ENCODE measurements around the gene MARCHF5.

The MARCHF5 gene, protein sequence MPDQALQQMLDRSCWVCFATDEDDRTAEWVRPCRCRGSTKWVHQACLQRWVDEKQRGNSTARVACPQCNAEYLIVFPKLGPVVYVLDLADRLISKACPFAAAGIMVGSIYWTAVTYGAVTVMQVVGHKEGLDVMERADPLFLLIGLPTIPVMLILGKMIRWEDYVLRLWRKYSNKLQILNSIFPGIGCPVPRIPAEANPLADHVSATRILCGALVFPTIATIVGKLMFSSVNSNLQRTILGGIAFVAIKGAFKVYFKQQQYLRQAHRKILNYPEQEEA

GRCh38 chr10:92290837-92291615 is at the start of gene MARCHF5, which contains the start of gene CPEB3:
MARCHF5 (plus strand) TSS chr10:92291167; CDS start chr10:92291495, 328 bp downstream.
CPEB3 (minus strand) TSS chr10:92291078; CDS start chr10:92240350, 50,728 bp downstream.
- DNase-seq (ENCODE audit: low spot score), result peak; percentile 89

DNA sequence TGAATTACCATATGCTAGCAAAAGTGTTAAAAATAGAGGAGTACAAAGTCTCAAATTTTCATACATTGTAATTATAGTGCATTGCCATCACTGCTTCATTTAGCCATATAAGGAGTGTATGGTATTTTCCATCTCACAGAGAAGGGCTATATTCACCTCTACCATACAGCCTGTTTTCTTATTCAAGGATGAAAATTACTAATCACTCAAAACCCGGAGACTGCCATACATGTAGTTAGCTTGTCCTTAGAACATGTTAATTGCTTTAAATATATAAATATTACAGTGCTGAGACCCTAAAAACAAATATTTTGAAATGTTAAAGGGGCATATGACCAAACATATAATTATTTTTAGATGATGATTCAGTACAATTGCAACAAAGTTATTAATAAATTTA is 49.5 kb upstream of the MARCHF5 start:
- DNase-seq (ENCODE audit: low spot score), result no peak

DNA sequence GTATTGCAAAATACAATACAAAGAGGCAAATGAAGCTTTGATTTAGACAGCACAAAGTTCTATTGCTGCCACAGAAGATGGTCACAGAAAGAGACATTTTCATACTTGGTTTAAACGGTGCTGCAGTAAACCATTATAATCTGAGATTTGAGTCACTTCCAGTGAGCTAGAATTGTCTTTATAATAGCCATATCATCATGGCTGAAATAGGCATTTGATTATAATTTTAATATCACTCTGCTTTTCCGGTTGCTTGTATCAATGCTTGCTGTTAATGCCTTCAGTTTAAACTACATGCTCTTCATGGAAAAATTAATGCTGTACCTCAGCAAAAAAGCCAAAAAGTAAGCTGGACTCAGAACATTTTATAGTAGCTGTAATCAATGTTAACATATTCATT is 48.6 kb upstream of the MARCHF5 start:
- no peak for DNase-seq (ENCODE audit: low spot score)

- DNase-seq (ENCODE audit: low spot score), result peak; percentile 65
Observed at GRCh38 chr10:92242910-92243671, 47.9 kb upstream of the MARCHF5 start.

DNA sequence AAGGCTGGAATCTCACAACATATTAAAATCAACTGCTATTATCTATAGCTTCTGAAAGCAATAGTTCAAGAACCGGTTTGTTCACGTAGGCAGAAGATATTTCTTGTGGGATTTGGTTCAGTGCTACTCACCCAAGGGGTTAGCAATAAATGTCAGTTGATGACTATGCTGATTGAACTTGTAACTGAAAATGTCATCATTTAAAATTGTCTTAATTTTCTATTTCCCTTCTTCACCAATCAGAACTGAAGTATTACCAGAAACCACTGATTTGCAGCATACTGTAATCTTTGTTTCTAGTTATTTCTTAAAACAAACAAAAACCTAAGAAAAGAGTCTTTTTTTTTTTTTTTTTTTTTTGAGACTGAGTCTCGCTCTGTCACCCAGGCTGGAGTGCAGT is 46.2 kb upstream of the MARCHF5 start:
- DNase-seq (ENCODE audit: low spot score), result no peak

DNA sequence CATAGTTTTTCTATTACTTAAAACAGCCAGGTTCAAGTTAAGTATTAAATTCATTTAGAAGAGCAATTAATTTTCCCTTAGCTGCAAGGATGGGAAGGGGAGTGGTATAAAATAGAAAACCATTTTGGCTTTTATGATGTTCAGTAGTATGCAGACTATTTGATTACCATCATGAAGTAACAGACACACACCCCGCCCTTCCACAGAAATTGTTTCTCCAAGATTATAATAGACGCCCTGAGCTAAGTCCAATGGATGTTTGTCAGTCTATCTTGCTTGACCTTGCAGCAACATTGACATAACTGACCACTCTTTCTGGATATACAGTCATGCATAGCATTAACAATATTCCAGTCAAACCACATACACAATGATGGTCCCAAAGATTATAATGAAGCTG is 42.4 kb upstream of the MARCHF5 start:
- DNase-seq (ENCODE audit: low spot score), result no peak

DNA sequence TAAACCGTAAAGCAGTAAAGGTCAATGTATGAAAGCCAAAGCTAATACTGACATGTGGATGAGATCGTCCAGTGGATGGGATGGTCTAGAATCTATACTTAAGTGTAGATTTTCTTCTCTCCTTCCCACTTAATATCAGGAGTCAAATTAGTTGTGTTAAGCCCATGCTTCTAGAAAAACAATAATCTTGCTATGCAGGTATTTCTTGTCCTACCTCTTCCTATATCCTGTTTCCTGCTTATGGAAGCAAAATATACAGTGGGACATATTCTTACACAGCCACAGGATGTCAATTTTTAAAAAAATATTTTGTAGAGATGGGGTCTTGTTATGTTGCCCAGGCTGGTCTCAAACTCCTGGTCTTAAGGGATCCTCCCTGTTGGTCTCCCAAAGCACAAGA is 27.6 kb upstream of the MARCHF5 start:
- DNase-seq (ENCODE audit: low spot score), result no peak

DNA sequence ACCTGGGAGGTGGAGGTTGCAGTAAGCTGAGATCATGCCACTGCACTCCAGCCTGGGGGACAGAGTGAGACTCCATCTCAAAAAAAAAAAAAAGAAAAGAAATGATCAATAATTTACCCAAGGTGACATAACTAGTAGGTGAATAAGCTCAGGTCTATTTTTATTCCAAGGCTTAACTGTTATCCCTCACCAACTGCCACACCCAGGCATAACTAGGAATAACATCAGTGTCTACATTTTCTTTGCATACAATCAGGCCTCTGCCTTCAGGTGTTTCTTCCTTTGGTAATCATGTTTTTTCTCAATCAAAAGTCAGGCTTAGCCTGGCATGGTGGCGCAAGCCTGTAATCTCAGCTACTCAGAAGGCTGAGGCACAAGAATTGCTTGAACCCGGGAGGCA is 26.7 kb upstream of the MARCHF5 start:
- DNase-seq (ENCODE audit: low spot score), result no peak

DNA sequence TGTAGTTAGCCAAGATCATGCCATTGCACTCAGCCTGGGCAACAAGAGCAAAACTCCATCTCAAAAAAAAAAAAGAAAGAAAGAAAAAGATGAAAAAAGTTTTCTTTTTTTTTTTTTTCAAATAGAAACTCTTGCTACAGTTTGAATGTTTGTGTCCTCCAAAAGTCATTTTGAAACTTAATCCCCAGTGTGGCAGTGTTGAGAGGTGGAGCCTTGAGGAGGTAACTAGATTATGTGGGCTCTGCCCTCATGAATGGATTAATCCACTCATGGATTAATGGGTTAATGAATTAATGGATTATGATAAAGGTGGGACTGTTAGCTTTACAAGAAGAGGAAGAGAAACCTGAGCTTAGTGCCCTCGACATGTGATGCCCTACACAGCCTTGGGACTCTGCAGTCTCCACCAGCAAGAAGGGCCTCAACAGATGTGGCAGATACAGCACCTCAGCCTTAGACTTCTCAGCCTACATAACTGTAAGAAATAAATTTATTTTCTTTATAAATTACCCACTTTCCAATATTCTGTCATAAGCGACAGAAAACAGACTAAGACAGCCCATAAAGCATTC is 25.2 kb upstream of the MARCHF5 start:
- DNase-seq (ENCODE audit: low spot score), result no peak

- DNase-seq (ENCODE audit: low spot score), result no peak
Observed at GRCh38 chr10:92267343-92267742, 23.6 kb upstream of the MARCHF5 start.

DNA sequence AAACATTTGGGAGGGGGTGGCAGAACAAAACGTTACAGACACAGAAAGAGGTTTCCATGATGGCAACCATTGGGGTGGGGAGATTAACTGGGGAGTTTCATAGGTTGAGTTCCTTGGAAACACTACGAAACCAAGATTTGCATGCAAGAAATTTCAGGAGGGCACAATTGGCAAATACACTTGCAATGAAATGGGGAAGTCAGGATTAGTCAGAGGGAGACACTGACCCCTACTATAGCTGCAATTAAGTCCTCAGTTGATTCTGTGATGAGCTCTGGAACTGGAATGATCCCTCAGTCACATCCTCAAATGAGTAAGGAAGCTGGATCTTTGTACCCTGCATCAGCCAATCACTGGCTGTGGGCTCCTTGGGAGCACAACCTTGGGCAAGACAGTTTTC is 22.2 kb upstream of the MARCHF5 start:
- no peak for DNase-seq (ENCODE audit: low spot score)

GRCh38 chr10:92274071-92274470 is 16.9 kb upstream of the MARCHF5 start:
- DNase-seq (ENCODE audit: low spot score), result no peak

- no peak for DNase-seq (ENCODE audit: low spot score)
Observed at GRCh38 chr10:92278996-92279696, 11.8 kb upstream of the MARCHF5 start.

DNA sequence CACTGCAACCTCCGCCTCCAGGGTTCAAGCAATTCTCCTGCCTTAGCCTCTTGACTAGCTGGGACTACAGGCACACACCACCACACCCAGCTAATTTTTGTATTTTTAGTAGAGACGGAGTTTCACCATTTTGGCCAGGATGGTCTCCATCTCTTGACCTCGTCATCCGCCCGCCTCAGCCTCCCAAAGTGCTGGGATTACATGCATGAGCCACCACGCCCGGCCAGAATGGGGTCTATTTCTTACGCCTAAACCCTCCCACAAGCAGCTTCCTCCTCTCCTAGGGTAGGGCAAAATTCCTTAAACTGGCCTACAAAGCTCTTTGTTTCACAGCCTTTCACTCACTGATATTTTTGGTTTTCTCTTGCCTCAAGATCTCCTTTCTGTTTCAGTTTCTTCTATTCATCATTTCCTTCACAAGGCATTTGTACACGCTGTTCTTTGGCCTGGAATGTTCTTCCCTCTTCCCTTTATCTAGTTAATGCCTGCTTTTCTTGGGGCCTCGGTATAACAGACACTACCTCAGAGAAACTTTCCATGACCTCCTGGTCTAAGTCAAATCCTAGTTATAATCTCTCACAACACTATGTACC is 6.8 kb upstream of the MARCHF5 start:
- no peak for DNase-seq (ENCODE audit: low spot score)

- peak; percentile 20 for DNase-seq (ENCODE audit: low spot score)
Observed at GRCh38 chr10:92290076-92290836, 711 bp upstream of the MARCHF5 start.

DNA sequence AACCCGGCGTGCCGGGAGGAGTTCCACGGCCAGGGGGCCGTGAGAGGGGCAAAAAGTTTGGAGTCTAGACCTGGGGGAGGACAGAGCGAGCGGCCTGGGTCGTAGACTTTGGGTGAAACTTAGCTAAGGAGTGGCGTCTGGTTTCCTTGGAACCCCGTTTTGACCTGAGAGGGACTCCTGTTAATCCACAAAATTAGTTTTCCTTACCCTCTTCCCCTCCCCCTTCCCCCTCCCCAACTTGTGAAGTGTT is 574 bp downstream of the MARCHF5 start:
- DNase-seq (ENCODE audit: low spot score), result peak; percentile 3

- peak; percentile 37 for DNase-seq (ENCODE audit: low spot score)
Observed at GRCh38 chr10:92291921-92292845, 1.2 kb downstream of the MARCHF5 start.

GRCh38 chr10:92298487-92298886 is 7.5 kb downstream of the MARCHF5 start:
- DNase-seq (ENCODE audit: low spot score), result no peak

DNA sequence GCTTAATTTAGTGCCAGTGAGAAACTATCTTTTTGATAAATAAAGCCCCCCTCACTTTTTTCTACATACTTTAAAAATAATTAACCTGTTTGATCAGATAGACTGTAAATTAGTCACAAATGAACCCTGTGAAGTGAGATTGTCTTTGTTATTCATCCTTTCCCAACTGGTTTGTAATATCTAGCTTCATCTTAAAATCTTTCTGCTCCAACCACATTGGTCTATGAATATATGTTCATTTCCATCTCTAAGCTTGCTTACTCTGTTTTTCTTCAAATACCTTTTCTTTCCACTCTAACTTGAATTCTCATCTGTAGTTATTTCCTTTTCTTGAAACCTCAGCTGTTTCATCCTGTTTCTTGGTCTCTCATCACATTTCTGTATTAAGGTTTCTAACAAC is 12.1 kb downstream of the MARCHF5 start:
- DNase-seq (ENCODE audit: low spot score), result no peak

- no peak for DNase-seq (ENCODE audit: low spot score)
Observed at GRCh38 chr10:92304061-92304460, 13.1 kb downstream of the MARCHF5 start.
